ENCODE data around the gene ACAP2. TPM values are rescaled to one million over a fixed set of nuclear protein-coding genes. Genes with fewer than 3 reads are reported as not detected.
"Not testable (repeated sequence)": the region's sequence is repeated elsewhere in the genome, so short reads cannot be mapped to it uniquely, and the experiment has no call there.

ACAP2 gene
- total and polyA plus RNA-seq, 4 donors = 4.5 to 28.5 (median 23.3) TPM

DNA sequence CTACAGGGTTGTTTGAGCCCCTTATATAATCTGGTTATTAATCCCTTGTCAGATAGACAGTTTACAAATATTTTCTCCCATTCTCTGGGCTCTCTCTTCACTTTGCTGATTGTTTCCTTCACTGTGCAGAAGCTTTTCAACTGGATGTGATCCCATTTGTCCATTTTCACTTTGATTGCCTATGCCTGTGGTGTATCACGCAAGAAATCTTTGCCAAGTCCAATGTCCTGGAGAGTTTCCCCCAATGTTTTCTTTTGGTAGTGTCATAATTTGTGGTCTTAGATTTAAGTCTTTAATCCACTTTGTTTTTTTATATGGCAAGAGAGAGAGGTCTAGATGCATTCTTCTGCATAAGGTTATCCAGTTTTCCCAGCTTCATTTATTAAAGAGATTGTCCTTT lies 212.6 kb downstream of the ACAP2 start:
- DNase-seq (ENCODE audit: low spot score) = no peak
- 98% methylated on average over 1 of the region's 1 CpG for WGBS
- no peaks in the 10 kb centered on the region for H3K9me3 ChIP-seq (ENCODE audit: control insufficient read depth in 4 of 4, low read length in 3 of 4)

DNA sequence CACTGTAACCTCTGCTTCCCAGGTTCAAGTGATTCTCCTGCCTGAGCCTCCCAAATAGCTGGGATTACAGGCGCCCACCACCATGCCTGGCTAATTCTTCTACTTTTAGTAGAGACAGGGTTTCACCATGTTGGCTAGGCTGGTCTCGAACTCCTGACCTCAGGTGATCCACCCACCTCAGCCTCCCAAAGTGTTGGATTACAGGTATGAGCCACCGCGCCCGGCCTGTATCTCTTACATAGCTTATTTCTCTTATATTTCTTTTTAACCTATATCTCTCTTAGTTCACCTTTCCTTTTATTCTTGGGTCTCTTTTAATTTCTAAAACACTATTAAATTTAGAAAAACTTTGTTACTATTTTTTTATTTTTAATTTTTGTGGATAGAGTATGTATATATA lies 213.9 kb downstream of the ACAP2 start:
- 95% methylated on average over 5 of the region's 5 CpGs for WGBS
- H3K36me3 ChIP-seq (ENCODE audit: control insufficient read depth in 4 of 4, insufficient read depth in 3 of 4, low read depth in 1 of 4, low read length in 3 of 4); H3K27me3 ChIP-seq (ENCODE audit: control insufficient read depth in 4 of 4, insufficient read depth in 4 of 4, low read length in 3 of 4); H3K4me1 ChIP-seq (ENCODE audit: control insufficient read depth in 4 of 4, insufficient read depth in 4 of 4, low read length in 3 of 4); H3K4me3 ChIP-seq (ENCODE audit: low read depth in 1 of 3, low read length in 3 of 3); DNase-seq (ENCODE audit: low spot score); H3K27ac ChIP-seq (ENCODE audit: low read depth in 1 of 2, low read length in 2 of 2); H3K9ac ChIP-seq (ENCODE audit: low read depth in 1 of 2, low read length in 2 of 2); H3K9me3 ChIP-seq (ENCODE audit: control insufficient read depth in 4 of 4, low read length in 3 of 4): not testable (repeated sequence)

More for the DNA sequence above, 212.6 kb downstream of the ACAP2 start:
- TF ChIP-seq GABPA (IDR thresholded peaks at IDR 0.05 in 1 of 2, conservative IDR thresholded peaks at IDR 0.05 in 1 of 2) = no peak
- TF ChIP-seq EGR1 (IDR thresholded peaks at IDR 0.05; ENCODE audit: low read depth in 2 of 2) = no peak
- TF ChIP-seq JUND (IDR thresholded peaks at IDR 0.05) = no peak
- no peak for TF ChIP-seq YY1 (IDR thresholded peaks at IDR 0.05)
- TF ChIP-seq, protein P1, sequence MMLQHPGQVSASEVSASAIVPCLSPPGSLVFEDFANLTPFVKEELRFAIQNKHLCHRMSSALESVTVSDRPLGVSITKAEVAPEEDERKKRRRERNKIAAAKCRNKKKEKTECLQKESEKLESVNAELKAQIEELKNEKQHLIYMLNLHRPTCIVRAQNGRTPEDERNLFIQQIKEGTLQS (IDR thresholded peaks at IDR 0.05) = no peak
- TF ChIP-seq FOXA2 (IDR thresholded peaks at IDR 0.05) = no peak
- no peak for TF ChIP-seq NR2F2 (IDR thresholded peaks at IDR 0.05)
- no peak for TF ChIP-seq HNF4G (IDR thresholded peaks at IDR 0.05)
- TF ChIP-seq RXRA (IDR thresholded peaks at IDR 0.05) = no peak
- no peak for TF ChIP-seq TAF1 (conservative IDR thresholded peaks at IDR 0.05)
- TF ChIP-seq, protein P2, sequence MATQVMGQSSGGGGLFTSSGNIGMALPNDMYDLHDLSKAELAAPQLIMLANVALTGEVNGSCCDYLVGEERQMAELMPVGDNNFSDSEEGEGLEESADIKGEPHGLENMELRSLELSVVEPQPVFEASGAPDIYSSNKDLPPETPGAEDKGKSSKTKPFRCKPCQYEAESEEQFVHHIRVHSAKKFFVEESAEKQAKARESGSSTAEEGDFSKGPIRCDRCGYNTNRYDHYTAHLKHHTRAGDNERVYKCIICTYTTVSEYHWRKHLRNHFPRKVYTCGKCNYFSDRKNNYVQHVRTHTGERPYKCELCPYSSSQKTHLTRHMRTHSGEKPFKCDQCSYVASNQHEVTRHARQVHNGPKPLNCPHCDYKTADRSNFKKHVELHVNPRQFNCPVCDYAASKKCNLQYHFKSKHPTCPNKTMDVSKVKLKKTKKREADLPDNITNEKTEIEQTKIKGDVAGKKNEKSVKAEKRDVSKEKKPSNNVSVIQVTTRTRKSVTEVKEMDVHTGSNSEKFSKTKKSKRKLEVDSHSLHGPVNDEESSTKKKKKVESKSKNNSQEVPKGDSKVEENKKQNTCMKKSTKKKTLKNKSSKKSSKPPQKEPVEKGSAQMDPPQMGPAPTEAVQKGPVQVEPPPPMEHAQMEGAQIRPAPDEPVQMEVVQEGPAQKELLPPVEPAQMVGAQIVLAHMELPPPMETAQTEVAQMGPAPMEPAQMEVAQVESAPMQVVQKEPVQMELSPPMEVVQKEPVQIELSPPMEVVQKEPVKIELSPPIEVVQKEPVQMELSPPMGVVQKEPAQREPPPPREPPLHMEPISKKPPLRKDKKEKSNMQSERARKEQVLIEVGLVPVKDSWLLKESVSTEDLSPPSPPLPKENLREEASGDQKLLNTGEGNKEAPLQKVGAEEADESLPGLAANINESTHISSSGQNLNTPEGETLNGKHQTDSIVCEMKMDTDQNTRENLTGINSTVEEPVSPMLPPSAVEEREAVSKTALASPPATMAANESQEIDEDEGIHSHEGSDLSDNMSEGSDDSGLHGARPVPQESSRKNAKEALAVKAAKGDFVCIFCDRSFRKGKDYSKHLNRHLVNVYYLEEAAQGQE (IDR thresholded peaks at IDR 0.05) = no peak
- TF ChIP-seq, protein P3, sequence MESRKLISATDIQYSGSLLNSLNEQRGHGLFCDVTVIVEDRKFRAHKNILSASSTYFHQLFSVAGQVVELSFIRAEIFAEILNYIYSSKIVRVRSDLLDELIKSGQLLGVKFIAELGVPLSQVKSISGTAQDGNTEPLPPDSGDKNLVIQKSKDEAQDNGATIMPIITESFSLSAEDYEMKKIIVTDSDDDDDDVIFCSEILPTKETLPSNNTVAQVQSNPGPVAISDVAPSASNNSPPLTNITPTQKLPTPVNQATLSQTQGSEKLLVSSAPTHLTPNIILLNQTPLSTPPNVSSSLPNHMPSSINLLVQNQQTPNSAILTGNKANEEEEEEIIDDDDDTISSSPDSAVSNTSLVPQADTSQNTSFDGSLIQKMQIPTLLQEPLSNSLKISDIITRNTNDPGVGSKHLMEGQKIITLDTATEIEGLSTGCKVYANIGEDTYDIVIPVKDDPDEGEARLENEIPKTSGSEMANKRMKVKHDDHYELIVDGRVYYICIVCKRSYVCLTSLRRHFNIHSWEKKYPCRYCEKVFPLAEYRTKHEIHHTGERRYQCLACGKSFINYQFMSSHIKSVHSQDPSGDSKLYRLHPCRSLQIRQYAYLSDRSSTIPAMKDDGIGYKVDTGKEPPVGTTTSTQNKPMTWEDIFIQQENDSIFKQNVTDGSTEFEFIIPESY (IDR thresholded peaks at IDR 0.05) = no peak
- TF ChIP-seq, protein P4, sequence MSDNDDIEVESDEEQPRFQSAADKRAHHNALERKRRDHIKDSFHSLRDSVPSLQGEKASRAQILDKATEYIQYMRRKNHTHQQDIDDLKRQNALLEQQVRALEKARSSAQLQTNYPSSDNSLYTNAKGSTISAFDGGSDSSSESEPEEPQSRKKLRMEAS (IDR thresholded peaks at IDR 0.05) = no peak
- TF ChIP-seq SP1 (IDR thresholded peaks at IDR 0.05) = no peak
- TF ChIP-seq, protein P5, sequence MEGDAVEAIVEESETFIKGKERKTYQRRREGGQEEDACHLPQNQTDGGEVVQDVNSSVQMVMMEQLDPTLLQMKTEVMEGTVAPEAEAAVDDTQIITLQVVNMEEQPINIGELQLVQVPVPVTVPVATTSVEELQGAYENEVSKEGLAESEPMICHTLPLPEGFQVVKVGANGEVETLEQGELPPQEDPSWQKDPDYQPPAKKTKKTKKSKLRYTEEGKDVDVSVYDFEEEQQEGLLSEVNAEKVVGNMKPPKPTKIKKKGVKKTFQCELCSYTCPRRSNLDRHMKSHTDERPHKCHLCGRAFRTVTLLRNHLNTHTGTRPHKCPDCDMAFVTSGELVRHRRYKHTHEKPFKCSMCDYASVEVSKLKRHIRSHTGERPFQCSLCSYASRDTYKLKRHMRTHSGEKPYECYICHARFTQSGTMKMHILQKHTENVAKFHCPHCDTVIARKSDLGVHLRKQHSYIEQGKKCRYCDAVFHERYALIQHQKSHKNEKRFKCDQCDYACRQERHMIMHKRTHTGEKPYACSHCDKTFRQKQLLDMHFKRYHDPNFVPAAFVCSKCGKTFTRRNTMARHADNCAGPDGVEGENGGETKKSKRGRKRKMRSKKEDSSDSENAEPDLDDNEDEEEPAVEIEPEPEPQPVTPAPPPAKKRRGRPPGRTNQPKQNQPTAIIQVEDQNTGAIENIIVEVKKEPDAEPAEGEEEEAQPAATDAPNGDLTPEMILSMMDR (IDR thresholded peaks at IDR 0.05; ENCODE audit: low read depth, low read length, missing input control) = no peak
- Histone ChIP-seq H3K4me3 (ENCODE audit: low read depth in 1 of 3, low read length in 3 of 3) (no peak overlapping the region), H3K36me3 (ENCODE audit: control insufficient read depth in 4 of 4, insufficient read depth in 3 of 4, low read depth in 1 of 4, low read length in 3 of 4) (no peaks in the 10 kb centered on the region), H3K9ac (ENCODE audit: low read depth in 1 of 2, low read length in 2 of 2) (no peak overlapping the region), H3K27ac (ENCODE audit: low read depth in 1 of 2, low read length in 2 of 2) (no peak overlapping the region), H3K27me3 (ENCODE audit: control insufficient read depth in 4 of 4, insufficient read depth in 4 of 4, low read length in 3 of 4) (no peaks in the 10 kb centered on the region), H3K4me1 (ENCODE audit: control insufficient read depth in 4 of 4, insufficient read depth in 4 of 4, low read length in 3 of 4) (no peaks in the 10 kb centered on the region)

Measured in liver (tissue), 9 donors.